ENCODE data around the gene ARHGEF19.
"Not testable (repeated sequence)": the region's sequence is repeated elsewhere in the genome, so short reads cannot be mapped to it uniquely, and the experiment has no call there.

Gene ARHGEF19

DNA sequence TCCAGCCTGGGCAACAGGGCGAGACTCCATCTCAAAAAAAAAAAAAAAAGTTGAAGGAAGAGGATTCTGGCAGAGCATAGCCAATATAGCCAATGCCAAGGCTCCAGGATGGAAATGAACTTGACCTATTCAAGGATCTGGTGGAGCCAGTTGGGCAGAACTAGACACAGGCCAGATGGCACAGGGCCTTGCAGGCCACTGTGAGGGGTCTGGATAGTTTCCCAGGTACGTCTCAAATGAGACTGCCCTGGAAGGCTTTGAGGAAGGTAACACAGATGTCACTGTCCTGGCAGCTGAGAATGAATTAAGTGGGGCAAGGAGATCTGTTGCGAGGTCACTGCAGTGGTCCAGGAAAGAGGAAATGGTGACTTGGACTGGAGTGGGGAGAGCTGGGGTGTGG lies 12.0 kb upstream of the ARHGEF19 start:
- Histone ChIP-seq H3K4me1 (peaks cover 19% of the 10 kb centered on the region), H3K27me3 (no peaks in the 10 kb centered on the region), H3K4me3 (no peak overlapping the region), H4K20me1 (no peaks in the 10 kb centered on the region), H3K36me3 (0 out of 2 replicates have a peak, but pooled peaks cover 18% of the 10 kb centered on the region), H3K9me3 (peaks cover 21% of the 10 kb centered on the region), H3K9ac (no peak overlapping the region), H3K27ac (no peak overlapping the region), H3K4me2 (no peak overlapping the region)
- no peak for TF ChIP-seq Cebpa-rat (IDR thresholded peaks at IDR 0.05)

GRCh38 chr1:16222716-16223115 lies 10.3 kb upstream of the ARHGEF19 start:
- H3K27me3 ChIP-seq, H3K9ac ChIP-seq, H3K4me2 ChIP-seq, H3K4me1 ChIP-seq, H4K20me1 ChIP-seq, H3K4me3 ChIP-seq, H3K27ac ChIP-seq: not testable (repeated sequence)
- 0 out of 2 replicates have a peak, but pooled peaks cover 16% of the 10 kb centered on the region for H3K36me3 ChIP-seq
- peaks cover 20% of the 10 kb centered on the region for H3K9me3 ChIP-seq

DNA sequence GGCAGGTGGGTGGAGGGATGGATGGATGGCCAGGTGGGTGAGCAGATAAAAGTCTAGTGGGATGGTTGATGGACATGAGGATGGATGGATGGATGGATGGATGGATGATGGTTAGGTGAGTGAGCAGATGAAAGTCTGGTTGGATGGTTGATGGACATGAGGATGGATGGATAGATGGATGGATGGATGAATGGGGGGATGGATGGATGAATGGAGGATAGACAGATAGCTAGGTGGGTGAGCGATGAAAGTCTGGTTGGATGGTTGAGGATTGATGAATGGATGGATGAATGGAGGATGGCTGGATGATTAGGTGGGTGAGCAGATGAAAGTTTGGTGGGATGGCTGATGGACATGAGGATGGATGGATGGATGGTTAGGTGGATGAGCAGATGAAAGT lies 9.0 kb upstream of the ARHGEF19 start:
- no peaks in the 10 kb centered on the region for H3K27me3 ChIP-seq
- H4K20me1 ChIP-seq = no peaks in the 10 kb centered on the region
- 0 out of 2 replicates have a peak, but pooled peaks cover 5% of the 10 kb centered on the region for H3K36me3 ChIP-seq
- no peak overlapping the region for H3K27ac ChIP-seq
- H3K4me1 ChIP-seq = peaks cover 18% of the 10 kb centered on the region
- no peak overlapping the region for H3K4me2 ChIP-seq
- H3K9ac ChIP-seq = no peak overlapping the region
- H3K4me3 ChIP-seq = no peak overlapping the region
- peaks cover 8% of the 10 kb centered on the region for H3K9me3 ChIP-seq
- no peak for TF ChIP-seq Cebpa-rat (IDR thresholded peaks at IDR 0.05)

- 0 out of 2 replicates have a peak, but pooled peaks cover 5% of the 10 kb centered on the region for H3K27me3 ChIP-seq
- TF ChIP-seq Cebpa-rat (IDR thresholded peaks at IDR 0.05) = no peak
- no peak overlapping the region for H3K4me3 ChIP-seq
- H3K36me3 ChIP-seq = no peaks in the 10 kb centered on the region
- H3K4me2 ChIP-seq = peak overlapping the region; percentile 30
- no peaks in the 10 kb centered on the region for H4K20me1 ChIP-seq
- H3K27ac ChIP-seq = 0 out of 2 replicates have a peak overlapping the region, but pooled peaks have one; percentile 22
- H3K9ac ChIP-seq = no peak overlapping the region
- peaks cover 26% of the 10 kb centered on the region for H3K4me1 ChIP-seq
- H3K9me3 ChIP-seq = no peaks in the 10 kb centered on the region
These were observed 7.6 kb upstream of the ARHGEF19 start for GRCh38 chr1:16219968-16220500.

GRCh38 chr1:16218674-16219071 lies 6.2 kb upstream of the ARHGEF19 start:
- Histone ChIP-seq H3K9ac (no peak overlapping the region), H3K36me3 (no peaks in the 10 kb centered on the region), H4K20me1 (no peaks in the 10 kb centered on the region), H3K27me3 (0 out of 2 replicates have a peak, but pooled peaks cover 5% of the 10 kb centered on the region), H3K4me1 (peaks cover 26% of the 10 kb centered on the region), H3K4me3 (no peak overlapping the region), H3K9me3 (no peaks in the 10 kb centered on the region), H3K27ac (no peak overlapping the region), H3K4me2 (no peak overlapping the region)
- TF ChIP-seq Cebpa-rat (IDR thresholded peaks at IDR 0.05) = no peak

GRCh38 chr1:16218014-16218673 lies 5.7 kb upstream of the ARHGEF19 start:
- H3K4me1 ChIP-seq = peaks cover 26% of the 10 kb centered on the region
- H3K27ac ChIP-seq = no peak overlapping the region
- no peaks in the 10 kb centered on the region for H4K20me1 ChIP-seq
- no peaks in the 10 kb centered on the region for H3K36me3 ChIP-seq
- no peak for TF ChIP-seq Cebpa-rat (IDR thresholded peaks at IDR 0.05)
- H3K4me2 ChIP-seq = peak overlapping the region; percentile 86; the same call in 1 of the 2 replicates
- no peak overlapping the region for H3K4me3 ChIP-seq
- H3K27me3 ChIP-seq = 0 out of 2 replicates have a peak, but pooled peaks cover 5% of the 10 kb centered on the region
- H3K9ac ChIP-seq = no peak overlapping the region
- H3K9me3 ChIP-seq = no peaks in the 10 kb centered on the region

DNA sequence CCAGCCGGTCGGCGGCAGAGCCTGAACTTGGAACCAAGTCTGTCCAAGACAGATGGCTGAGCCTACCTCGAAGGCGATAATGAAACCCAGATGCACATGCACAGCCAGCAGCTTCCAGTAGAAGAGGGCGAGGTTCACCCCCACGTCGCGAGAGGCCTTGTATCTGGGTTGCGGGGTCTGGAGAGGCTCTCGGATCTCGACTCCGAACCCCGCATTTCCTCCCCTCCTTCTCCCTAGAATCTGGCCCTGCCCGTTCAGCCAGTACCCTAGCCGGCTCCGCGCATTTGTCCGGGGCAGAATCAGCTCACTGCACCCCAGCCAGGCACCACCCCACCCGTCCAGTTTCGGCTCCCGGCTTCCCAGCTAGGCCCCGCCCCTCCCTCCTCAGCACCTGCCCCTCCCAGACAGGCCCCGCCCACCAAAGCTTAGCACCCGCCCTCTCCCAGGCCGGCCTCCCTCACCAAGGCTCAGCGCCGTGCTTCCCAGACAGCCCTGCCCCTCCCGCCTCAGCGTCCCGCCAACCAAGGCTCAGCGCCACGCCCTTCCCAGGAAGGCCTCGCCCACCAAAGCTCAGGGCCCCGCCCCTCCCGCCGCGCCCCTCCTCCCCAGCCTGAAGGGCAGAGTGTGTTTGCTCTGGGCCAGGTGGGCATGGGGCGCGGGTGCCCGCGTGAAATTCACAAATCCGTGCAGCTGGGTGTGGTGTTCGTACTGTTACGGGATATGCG lies 4.8 kb upstream of the ARHGEF19 start:
- H3K9ac ChIP-seq = 0 out of 2 replicates have a peak overlapping the region, but pooled peaks have one; percentile 38
- H3K4me3 ChIP-seq = peak overlapping the region; percentile 62
- no peak overlapping the region for H3K27ac ChIP-seq

GRCh38 chr1:16215882-16216753 lies 3.7 kb upstream of the ARHGEF19 start:
- H3K4me1 ChIP-seq = peaks cover 34% of the 10 kb centered on the region
- H3K4me2 ChIP-seq = peak overlapping the region; percentile 86
- no peaks in the 10 kb centered on the region for H3K9me3 ChIP-seq
- peak overlapping the region; percentile 62; the same call in 1 of the 2 replicates for H3K4me3 ChIP-seq
- no peaks in the 10 kb centered on the region for H3K36me3 ChIP-seq
- no peak overlapping the region for H3K27ac ChIP-seq
- H4K20me1 ChIP-seq = no peaks in the 10 kb centered on the region
- no peak overlapping the region for H3K9ac ChIP-seq
- 0 out of 2 replicates have a peak, but pooled peaks cover 5% of the 10 kb centered on the region for H3K27me3 ChIP-seq
- no peak for TF ChIP-seq Cebpa-rat (IDR thresholded peaks at IDR 0.05)

More for the DNA sequence above, 4.8 kb upstream of the ARHGEF19 start:
- H3K9me3 ChIP-seq = no peaks in the 10 kb centered on the region
- peaks cover 32% of the 10 kb centered on the region for H3K4me1 ChIP-seq
- no peaks in the 10 kb centered on the region for H3K36me3 ChIP-seq
- H3K27me3 ChIP-seq = 0 out of 2 replicates have a peak, but pooled peaks cover 5% of the 10 kb centered on the region
- TF ChIP-seq Cebpa-rat (IDR thresholded peaks at IDR 0.05) = no peak
- peak overlapping the region; percentile 86 for H3K4me2 ChIP-seq
- no peaks in the 10 kb centered on the region for H4K20me1 ChIP-seq

DNA sequence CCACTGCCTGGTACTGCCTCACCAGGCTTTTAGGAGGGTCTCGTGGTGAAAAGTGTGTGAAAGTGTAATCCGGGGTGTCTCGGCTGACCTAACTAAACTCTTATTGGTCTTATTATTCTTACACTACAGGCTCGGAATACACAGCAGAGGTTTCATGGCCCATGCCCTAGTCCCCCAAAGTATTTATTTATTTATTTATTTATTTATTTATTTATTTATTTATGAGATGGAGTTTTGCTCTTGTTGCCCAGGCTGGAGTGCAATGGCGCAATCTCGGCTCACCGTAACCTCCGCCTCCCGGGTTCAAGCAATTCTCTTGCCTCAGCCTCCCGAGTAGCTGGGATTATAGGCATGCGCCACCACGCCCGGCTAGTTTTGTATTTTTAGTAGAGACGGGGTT lies 2.8 kb upstream of the ARHGEF19 start:
- not testable (repeated sequence) for H3K36me3 ChIP-seq, H3K9me3 ChIP-seq, H3K9ac ChIP-seq, H3K4me2 ChIP-seq, H4K20me1 ChIP-seq, H3K4me3 ChIP-seq, H3K27ac ChIP-seq, H3K27me3 ChIP-seq
- H3K4me1 ChIP-seq = peaks cover 32% of the 10 kb centered on the region

- not testable (repeated sequence) for H3K27me3 ChIP-seq, H3K4me2 ChIP-seq
These were observed 1.1 kb upstream of the ARHGEF19 start for GRCh38 chr1:16213544-16213943.

More at GRCh38 chr1:16213544-16213943, 1.1 kb upstream of the ARHGEF19 start:
- H3K4me3 ChIP-seq, H3K9ac ChIP-seq, H3K36me3 ChIP-seq, H3K27ac ChIP-seq, H4K20me1 ChIP-seq, H3K9me3 ChIP-seq: not testable (repeated sequence)
- peaks cover 35% of the 10 kb centered on the region for H3K4me1 ChIP-seq

All from BLaER1 (cell line).